Measurements from ENCODE around the gene CALCOCO1. TPM values are rescaled to one million over a fixed set of nuclear protein-coding genes. Genes with fewer than 3 reads are reported as not detected.

CALCOCO1 gene
- total RNA-seq, 1 experiment from 2014 or later: 88.9 TPM

DNA sequence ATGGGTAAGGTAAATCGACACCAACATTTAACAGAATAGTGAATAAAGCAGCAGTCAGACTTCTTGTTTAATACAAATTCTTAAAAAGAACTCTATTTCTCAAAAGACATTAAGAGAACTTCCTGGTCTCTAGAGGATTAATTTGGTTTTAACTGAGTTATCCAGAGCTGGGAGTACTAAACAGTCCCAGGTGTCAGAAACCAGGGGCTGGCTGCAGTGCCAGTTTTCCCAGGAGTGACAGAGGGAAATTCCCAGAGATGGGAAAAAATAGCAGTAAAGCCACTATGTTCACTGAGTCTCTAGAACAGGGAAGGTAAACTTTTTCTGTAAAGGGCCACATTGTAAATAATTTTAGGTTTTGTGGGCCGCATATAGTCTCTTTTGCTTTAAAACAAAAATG is 60.2 kb downstream of the CALCOCO1 start:
- CTCF ChIA-PET: interaction anchor here (0.6 kb wide), 1 partner anchor 535 kb away, joined by 3 read pairs; no protein-coding TSS in a partner anchor
- H3K79me2 ChIP-seq (ENCODE audit: low read depth): no peaks in the 10 kb centered on the region
- BruUV-seq (replicated peaks): no TSS peak

DNA sequence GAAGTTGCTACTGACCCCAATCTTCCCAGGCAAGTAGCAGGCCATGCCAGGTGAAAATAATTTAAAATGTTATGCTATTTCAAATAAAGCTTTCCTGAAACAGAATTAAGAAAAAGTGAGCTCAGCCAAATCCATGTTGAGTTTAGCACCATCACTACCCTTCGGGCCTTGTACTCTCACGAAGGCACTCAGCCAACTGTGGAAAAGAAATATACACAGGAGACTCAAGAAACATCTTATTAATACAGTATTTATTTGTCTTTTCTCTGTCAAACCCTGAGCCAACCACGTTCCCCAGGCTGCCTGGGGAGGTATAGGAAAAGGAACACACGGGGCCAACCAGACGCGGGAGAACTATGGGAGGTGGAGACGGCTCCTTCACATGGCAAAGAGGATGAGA is 62.3 kb downstream of the CALCOCO1 start:
- Histone ChIP-seq H3K27me3 (ENCODE audit: insufficient read depth, low read depth) (no peaks in the 10 kb centered on the region), H3K4me3 (no peak overlapping the region), H3K9me2 (ENCODE audit: insufficient read depth) (no peaks in the 10 kb centered on the region), H3K36me3 (ENCODE audit: low read depth) (peaks cover 22% of the 10 kb centered on the region), H3K79me2 (ENCODE audit: low read depth) (no peaks in the 10 kb centered on the region), H2AFZ (no peak overlapping the region), H3K27ac (no peak overlapping the region), H3K4me1 (replicated peaks; ENCODE audit: insufficient read depth) (no peaks in the 10 kb centered on the region), H3K4me2 (no peak overlapping the region), H4K20me1 (ENCODE audit: insufficient read depth) (no peaks in the 10 kb centered on the region), H3F3A (ENCODE audit: insufficient read depth, low read depth) (peaks cover 9% of the 10 kb centered on the region; the same call in 1 of the 2 replicates), H3K9me3 (ENCODE audit: insufficient read depth, low read depth) (no peaks in the 10 kb centered on the region)
- ChIA-PET POLR2A (ENCODE audit: unreplicated experiment) (interaction anchor here (0.6 kb wide), 2 partner anchors 129 to 611 kb away, joined by 3 to 26 read pairs; no protein-coding TSS in a partner anchor), CTCF (no interaction called here)
- intact Hi-C loops (cut with micrococcal nuclease; ENCODE audit: unreplicated experiment): no loop called here
- TF ChIP-seq, protein P1, sequence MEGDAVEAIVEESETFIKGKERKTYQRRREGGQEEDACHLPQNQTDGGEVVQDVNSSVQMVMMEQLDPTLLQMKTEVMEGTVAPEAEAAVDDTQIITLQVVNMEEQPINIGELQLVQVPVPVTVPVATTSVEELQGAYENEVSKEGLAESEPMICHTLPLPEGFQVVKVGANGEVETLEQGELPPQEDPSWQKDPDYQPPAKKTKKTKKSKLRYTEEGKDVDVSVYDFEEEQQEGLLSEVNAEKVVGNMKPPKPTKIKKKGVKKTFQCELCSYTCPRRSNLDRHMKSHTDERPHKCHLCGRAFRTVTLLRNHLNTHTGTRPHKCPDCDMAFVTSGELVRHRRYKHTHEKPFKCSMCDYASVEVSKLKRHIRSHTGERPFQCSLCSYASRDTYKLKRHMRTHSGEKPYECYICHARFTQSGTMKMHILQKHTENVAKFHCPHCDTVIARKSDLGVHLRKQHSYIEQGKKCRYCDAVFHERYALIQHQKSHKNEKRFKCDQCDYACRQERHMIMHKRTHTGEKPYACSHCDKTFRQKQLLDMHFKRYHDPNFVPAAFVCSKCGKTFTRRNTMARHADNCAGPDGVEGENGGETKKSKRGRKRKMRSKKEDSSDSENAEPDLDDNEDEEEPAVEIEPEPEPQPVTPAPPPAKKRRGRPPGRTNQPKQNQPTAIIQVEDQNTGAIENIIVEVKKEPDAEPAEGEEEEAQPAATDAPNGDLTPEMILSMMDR (conservative IDR thresholded peaks at IDR 0.05): no peak
- TF ChIP-seq EZH2 (IDR thresholded peaks at IDR 0.05; ENCODE audit: low read depth): no peak
- DNase-seq: no peak
- no TSS peak for BruUV-seq (replicated peaks)

More for the DNA sequence above, 60.2 kb downstream of the CALCOCO1 start:
- DNase-seq: no peak
- TF ChIP-seq EZH2 (IDR thresholded peaks at IDR 0.05; ENCODE audit: low read depth): no peak
- TF ChIP-seq, protein P1 (conservative IDR thresholded peaks at IDR 0.05): no peak
- Histone ChIP-seq H3K4me2 (no peak overlapping the region), H3K4me1 (replicated peaks; ENCODE audit: insufficient read depth) (no peaks in the 10 kb centered on the region), H3F3A (ENCODE audit: insufficient read depth, low read depth) (peaks cover 12% of the 10 kb centered on the region; the same call in 1 of the 2 replicates), H3K9me3 (ENCODE audit: insufficient read depth, low read depth) (no peaks in the 10 kb centered on the region), H3K4me3 (no peak overlapping the region), H3K27ac (no peak overlapping the region), H4K20me1 (ENCODE audit: insufficient read depth) (no peaks in the 10 kb centered on the region), H3K27me3 (ENCODE audit: insufficient read depth, low read depth) (no peaks in the 10 kb centered on the region), H3K9me2 (ENCODE audit: insufficient read depth) (no peaks in the 10 kb centered on the region), H3K36me3 (ENCODE audit: low read depth) (peaks cover 28% of the 10 kb centered on the region), H2AFZ (no peak overlapping the region)
- POLR2A ChIA-PET (ENCODE audit: unreplicated experiment): interaction anchor here (0.7 kb wide), 1 partner anchor 98 kb away, joined by 4 read pairs; no protein-coding TSS in a partner anchor
- intact Hi-C loops (cut with micrococcal nuclease; ENCODE audit: unreplicated experiment): no loop called here

DNA sequence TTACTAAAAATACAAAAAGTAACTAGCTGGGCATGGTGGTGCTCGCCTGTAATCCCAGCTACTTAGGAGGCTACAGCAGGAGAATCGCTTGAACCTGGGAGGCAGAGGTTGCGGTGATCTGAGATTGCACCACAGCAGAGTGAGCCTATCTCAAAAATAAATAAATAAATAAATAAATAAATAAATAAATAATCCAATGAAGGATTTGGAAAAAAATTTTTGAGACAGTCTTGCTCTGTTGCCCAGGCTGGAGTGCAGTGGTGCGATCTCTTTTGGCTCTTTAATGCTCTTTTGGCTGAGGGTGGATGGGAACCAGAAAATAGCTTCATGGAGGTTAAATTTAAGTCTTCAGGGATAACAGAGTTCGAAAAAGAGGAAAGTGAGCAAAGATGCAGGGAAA is 63.1 kb downstream of the CALCOCO1 start:
- H3K9me2 ChIP-seq (ENCODE audit: insufficient read depth): no peaks in the 10 kb centered on the region
- H3K27me3 ChIP-seq (ENCODE audit: insufficient read depth, low read depth): no peaks in the 10 kb centered on the region
- peaks cover 17% of the 10 kb centered on the region; the same call in 1 of the 2 replicates for H3F3A ChIP-seq (ENCODE audit: insufficient read depth, low read depth)
- H3K36me3 ChIP-seq (ENCODE audit: low read depth): peaks cover 15% of the 10 kb centered on the region; the same call in 1 of the 2 replicates
- TF ChIP-seq, protein P1 (conservative IDR thresholded peaks at IDR 0.05): no peak
- no peak for TF ChIP-seq EZH2 (IDR thresholded peaks at IDR 0.05; ENCODE audit: low read depth)
- H4K20me1 ChIP-seq (ENCODE audit: insufficient read depth): no peaks in the 10 kb centered on the region
- CTCF ChIA-PET: no interaction called here
- no peak for DNase-seq
- no peak overlapping the region for H3K4me2 ChIP-seq
- BruUV-seq (replicated peaks): no TSS peak
- H3K4me3 ChIP-seq: no peak overlapping the region
- H3K79me2 ChIP-seq (ENCODE audit: low read depth): no peaks in the 10 kb centered on the region
- no peak overlapping the region for H3K27ac ChIP-seq
- POLR2A ChIA-PET (ENCODE audit: unreplicated experiment): interaction anchor here (0.6 kb wide), 1 partner anchor 501 kb away, joined by 3 read pairs; no protein-coding TSS in a partner anchor
- no peak overlapping the region for H2AFZ ChIP-seq
- H3K9me3 ChIP-seq (ENCODE audit: insufficient read depth, low read depth): no peaks in the 10 kb centered on the region
- intact Hi-C loops (cut with micrococcal nuclease; ENCODE audit: unreplicated experiment): no loop called here
- H3K4me1 ChIP-seq (replicated peaks; ENCODE audit: insufficient read depth): peaks cover 4% of the 10 kb centered on the region

All from PC-9 (cell line).